Left ventricle myocardium superior (tissue), 1 donor: ENCODE measurements around the gene ITGA2B. TPM values are rescaled to one million over a fixed set of nuclear protein-coding genes. Genes with fewer than 3 reads are reported as not detected.

Source experiments
- ATAC-seq: fragments of 200-7000 bp; cut with Tn5 transposase; one replicate; pipeline ENCODE4 v1.9.1; 2020; ENCODE audit warnings: mild to moderate bottlenecking, moderate library complexity
- DNase-seq: peaks from one replicate; pipeline ENCODE4 v3.0.0-alpha.2; 2020
- intact Hi-C: fragments of 100-400 bp; cut with micrococcal nuclease; formaldehyde crosslinking; loops from one replicate; pipeline ENCODE4 v1.11.0; 2022
- total RNA-seq: library from RNA; stranded (reverse); fragmentation: NEBNext Ultra II Directional; extraction: Animal tissue kit (Norgen Biotek cat#: 25700); gene quantifications from one replicate; pipeline ENCODE4 v1.2.1, GENCODE V29; 2021
- donor health status: DM: no; HTN: yes; CAD: no; lungs with severe emphysema.

The ITGA2B gene
- total RNA-seq, 1 donor from 2014 or later, result 0.72 TPM

GRCh38 chr17:44322236-44322895 lies 67.1 kb downstream of the ITGA2B start:
- no peak for DNase-seq
- intact Hi-C loops, result no loop called here
- no peak for ATAC-seq

Other genes starting within 250 kb of the ITGA2B start
- 1.5 TPM for gene HROB, start 247.7 kb downstream of the ITGA2B start, total RNA-seq
- 17.0 TPM for gene ASB16, start 218.9 kb downstream of the ITGA2B start, total RNA-seq
- gene TMUB2, start 202.7 kb downstream of the ITGA2B start, total RNA-seq, result 23.6 TPM
- 36.0 TPM for gene ATXN7L3, start 189.8 kb downstream of the ITGA2B start, total RNA-seq
- 65.2 TPM for gene UBTF, start 170.0 kb downstream of the ITGA2B start, total RNA-seq
- gene SLC4A1, start 121.5 kb downstream of the ITGA2B start, total RNA-seq, result not detected
- gene RUNDC3A, start 81.0 kb downstream of the ITGA2B start, total RNA-seq, result 0.45 TPM
- gene SLC25A39, start 64.8 kb downstream of the ITGA2B start, total RNA-seq, result 52.3 TPM
- gene GRN, start 44.3 kb downstream of the ITGA2B start, total RNA-seq, result 156 TPM
- gene FAM171A2, start 25.8 kb downstream of the ITGA2B start, total RNA-seq, result 0.72 TPM
- 19.8 TPM for gene GPATCH8, start 113.8 kb upstream of the ITGA2B start, total RNA-seq
- gene FZD2, start 167.8 kb upstream of the ITGA2B start, total RNA-seq, result 3.1 TPM